ENCODE data around the gene PRODH2.
"Not testable (repeated sequence)": the region's sequence is repeated elsewhere in the genome, so short reads cannot be mapped to it uniquely, and the experiment has no call there.

Gene PRODH2

DNA sequence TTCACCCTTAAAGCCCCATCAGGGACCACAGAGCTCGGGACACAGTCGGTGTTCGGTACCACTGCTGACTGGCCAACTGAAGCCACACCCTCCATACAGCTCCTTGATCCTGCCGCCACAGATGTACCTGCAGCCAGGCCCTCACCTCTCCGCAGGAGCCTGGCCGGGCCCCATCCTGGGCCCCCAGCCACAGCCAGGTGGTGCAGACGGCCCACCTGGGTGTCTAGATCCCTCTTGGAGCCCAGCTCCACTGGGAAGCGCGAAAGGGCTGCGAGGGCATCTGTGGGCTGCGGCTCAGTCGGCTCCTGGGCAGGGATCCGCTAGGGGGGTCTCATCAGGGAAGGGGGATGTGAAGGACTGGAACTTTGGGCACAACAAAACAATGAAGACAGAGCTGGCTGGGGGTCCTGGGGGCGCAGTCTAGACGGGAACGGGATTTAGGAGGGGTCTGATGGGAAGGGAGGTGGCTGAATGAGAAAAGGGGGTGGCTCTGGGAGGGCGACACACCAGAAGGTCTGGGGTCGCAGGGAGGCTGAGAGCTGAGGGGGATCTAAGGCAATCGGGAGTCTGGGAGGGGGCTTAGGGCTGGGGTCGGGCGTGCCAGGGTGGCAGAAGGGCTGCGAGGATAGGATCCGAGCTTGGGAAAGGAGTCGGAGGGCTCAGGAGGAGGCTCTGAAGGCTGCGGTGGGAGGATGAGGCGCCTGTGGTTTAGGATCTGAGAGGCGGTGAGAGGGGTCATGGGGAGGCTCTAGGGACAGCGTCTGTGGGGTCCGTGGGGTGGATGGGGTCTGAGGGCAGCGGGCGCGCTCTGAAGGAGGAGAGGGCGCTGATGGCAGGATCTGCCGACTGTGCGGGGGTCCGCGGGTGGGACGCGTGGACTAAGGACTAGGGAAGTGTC is 15.8 kb downstream of the PRODH2 start:
- no peak for DNase-seq

GRCh38 chr19:35795564-35795963 is 17.1 kb downstream of the PRODH2 start:
- DNase-seq = not testable (repeated sequence)

DNA sequence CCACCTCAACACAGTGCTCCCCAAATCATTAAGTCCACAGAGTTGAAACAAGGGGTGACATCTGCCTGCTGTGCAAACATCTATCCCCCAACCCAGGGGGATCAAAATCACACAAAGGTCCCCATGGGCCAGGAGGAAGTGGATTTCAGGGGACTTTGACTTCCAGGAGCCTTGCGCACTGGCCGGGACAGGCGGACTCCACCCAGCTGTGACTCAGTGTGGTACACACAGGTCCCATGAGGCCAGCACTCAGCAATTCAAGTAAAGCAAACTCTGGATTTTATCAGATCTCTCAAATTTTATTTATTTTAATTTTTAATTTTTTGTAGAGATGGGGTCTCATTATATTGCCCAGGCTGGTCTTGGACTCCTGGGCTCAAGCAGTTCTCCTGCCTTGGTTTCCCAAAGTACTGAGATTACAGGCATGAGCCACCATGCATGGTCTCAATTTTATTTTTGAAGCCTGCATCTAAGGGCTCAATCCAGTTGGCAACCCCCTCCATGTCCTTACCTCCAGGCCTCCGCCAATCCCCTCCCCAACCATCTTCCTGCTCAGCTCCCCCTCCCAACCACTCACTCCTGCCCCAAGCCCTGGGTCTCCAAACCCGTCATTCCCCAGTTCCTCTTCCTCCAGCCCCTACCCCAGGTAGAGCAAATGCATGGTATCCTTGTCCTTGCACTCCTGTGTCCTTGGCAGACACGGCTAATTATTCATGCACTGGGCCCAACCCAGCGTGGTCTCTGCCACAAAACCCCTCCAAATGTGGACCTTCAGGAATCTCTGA is 19.1 kb downstream of the PRODH2 start:
- no peak for DNase-seq

GRCh38 chr19:35792888-35793287 is 19.8 kb downstream of the PRODH2 start:
- DNase-seq = no peak

GRCh38 chr19:35792312-35792711 is 20.3 kb downstream of the PRODH2 start:
- DNase-seq = no peak

- no peak for DNase-seq
Observed at GRCh38 chr19:35791814-35792279, 20.8 kb downstream of the PRODH2 start.

DNA sequence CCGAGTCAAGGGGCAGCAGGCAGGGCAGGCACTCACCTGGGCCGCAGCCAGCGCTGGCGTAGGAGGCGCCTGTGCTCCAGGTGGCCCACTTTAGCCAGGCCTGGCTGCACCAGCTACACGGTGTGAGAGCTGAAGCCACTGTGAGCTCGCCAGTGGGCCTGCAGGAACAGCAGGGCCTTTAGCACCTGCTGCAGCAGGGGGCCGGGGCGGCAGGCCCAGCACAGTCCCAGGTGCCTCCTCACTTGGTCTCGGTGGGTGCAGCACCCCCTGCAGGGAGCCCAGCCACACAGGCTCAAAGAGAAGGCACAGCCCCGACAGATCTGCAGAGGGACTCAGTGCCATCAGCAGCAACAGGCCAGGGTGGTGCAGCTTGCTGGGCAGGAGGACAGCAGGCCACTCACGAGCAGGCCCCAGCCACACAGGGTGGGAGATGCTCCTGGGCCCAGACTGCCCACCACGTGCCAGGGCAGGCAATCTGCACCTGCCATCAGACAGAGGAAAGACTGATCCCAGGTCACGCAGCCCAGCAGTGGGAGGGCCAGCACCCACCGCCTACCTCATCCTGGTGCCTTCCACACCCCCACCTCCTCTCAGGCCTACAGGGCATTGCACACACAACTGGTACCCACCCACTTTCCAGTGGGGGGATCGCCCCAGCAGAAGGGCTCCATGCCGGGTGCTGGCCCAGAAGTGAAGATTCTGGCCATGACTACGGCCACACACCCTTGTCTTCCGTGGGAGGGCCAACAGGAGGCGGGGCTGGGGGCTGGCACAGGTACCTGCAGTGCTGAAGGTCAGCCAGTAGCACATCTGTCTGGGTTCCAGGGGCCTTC is 21.4 kb downstream of the PRODH2 start:
- peak; percentile 18 for DNase-seq

- DNase-seq = no peak
Observed at GRCh38 chr19:35789978-35790944, 22.4 kb downstream of the PRODH2 start.

DNA sequence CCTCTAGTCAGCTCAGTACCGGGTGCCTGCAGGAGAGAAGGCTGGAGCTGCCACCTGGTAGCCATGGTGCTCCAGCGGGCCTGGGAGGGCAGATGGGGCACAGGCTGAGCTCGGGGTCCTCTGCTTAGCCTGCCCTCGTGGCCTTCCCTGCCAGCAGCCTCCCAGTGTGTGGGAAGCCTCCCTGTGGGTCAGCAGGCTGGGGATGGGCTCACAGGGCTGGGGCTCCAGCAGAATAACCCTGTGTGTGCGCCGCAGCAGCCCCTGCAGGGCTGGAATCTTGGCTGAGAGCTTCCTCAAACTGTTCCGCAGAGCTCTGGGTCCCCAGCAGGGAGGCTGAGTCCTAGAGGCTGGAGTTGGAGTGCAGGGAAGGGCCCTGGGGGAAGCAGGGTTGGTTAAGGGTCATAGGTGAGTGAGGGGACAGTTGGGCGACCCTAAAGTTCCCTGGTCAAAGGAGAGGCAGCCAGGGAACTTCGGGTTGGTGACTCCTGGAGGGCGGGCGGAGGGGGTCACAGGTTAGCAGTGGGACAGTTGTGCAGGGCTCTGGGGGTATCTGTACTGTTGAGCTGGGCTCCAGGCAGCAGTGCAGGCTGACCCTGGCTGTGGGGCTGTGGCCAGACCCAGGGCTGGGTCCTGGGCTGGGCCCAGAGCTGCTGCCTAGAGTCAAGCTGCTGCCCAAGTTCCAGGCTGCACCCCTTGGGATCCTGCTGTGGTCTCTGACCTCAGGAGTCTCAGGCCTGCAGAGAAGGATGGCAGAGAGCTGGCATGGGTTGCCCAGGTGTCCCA is 23.3 kb downstream of the PRODH2 start:
- DNase-seq = no peak

DNA sequence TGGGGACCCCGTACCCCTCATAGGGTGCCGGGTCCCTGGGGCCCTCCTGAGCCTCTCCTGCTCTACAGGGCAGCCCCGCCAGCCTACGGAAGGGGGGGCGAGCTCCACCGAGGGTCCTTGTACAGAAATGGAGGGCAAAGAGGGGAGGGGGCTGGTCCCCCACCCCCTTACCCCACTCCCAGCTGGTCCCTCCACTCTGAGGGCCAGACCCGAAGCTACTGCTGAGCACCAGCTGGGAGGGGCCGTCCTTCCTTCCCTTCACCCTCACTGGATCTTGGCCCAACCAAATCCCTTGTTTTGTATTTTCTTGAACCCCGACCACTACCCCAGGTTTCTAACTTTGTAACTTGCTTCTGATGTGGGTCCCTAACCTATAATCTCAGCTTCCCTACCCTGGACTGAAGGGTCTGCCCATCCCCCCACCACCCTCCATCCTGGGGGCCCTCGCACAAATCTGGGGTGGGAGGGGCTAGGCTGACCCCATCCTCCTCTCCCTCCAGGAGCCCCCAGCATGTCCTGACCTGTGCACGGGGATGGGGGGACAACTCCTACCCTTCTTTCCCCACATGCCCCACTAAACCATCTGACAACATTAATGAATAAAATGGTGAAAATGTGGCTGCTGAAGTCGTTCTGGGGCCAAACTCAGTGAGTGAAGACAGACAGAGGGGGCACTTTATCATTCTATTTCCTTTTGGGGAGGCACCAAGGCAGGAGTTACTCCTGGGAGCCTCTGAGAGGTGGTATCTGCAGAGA is 24.3 kb downstream of the PRODH2 start:
- DNase-seq = no peak

DNA sequence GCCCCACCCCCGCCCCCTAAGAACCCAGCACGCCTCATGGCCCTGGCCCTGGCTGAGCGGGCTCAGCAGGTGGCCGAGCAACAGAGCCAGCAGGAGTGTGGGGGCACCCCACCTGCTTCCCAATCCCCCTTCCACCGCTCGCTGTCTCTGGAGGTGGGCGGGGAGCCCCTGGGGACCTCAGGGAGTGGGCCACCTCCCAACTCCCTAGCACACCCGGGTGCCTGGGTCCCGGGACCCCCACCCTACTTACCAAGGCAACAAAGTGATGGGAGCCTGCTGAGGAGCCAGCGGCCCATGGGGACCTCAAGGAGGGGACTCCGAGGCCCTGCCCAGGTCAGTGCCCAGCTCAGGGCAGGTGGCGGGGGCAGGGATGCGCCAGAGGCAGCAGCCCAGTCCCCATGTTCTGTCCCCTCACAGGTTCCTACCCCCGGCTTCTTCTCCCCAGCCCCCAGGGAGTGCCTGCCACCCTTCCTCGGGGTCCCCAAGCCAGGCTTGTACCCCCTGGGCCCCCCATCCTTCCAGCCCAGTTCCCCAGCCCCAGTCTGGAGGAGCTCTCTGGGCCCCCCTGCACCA is 25.3 kb downstream of the PRODH2 start:
- DNase-seq = no peak

DNA sequence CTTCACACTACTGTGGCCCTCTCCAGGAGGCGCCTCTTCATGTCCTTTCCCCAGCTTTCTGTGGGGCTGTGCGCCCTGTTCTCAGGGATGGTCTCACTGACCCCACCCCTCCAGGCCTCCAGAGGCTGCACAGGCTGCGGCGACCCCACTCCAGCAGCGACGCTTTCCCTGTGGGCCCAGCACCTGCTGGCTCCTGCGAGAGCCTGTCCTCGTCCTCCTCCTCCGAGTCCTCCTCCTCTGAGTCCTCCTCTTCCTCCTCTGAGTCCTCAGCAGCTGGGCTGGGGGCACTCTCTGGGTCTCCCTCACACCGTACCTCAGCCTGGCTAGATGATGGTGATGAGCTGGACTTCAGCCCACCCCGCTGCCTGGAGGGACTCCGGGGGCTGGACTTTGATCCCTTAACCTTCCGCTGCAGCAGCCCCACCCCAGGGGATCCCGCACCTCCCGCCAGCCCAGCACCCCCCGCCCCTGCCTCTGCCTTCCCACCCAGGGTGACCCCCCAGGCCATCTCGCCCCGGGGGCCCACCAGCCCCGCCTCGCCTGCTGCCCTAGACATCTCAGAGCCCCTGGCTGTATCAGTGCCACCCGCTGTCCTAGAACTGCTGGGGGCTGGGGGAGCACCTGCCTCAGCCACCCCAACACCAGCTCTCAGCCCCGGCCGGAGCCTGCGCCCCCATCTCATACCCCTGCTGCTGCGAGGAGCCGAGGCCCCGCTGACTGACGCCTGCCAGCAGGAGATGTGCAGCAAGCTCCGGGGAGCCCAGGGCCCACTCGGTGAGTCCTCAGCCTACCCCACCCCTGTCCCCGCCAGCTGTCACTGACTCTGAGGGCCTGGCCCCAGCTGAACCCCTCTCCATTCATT is 26.1 kb downstream of the PRODH2 start:
- no peak for DNase-seq

DNA sequence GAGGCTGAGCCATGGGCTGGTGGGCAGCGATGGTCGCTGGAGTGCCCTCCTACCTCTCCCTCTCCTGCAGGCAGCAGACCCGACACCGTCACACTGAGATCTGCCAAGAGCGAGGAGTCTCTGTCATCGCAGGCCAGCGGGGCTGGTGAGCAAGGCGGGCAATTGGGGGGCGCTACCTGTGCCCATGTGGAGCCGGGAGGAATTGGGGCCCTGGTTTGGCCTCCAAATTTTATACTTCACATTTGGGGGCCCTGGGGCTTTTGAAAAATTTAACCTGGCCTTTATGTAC is 27.4 kb downstream of the PRODH2 start:
- DNase-seq = no peak

DNA sequence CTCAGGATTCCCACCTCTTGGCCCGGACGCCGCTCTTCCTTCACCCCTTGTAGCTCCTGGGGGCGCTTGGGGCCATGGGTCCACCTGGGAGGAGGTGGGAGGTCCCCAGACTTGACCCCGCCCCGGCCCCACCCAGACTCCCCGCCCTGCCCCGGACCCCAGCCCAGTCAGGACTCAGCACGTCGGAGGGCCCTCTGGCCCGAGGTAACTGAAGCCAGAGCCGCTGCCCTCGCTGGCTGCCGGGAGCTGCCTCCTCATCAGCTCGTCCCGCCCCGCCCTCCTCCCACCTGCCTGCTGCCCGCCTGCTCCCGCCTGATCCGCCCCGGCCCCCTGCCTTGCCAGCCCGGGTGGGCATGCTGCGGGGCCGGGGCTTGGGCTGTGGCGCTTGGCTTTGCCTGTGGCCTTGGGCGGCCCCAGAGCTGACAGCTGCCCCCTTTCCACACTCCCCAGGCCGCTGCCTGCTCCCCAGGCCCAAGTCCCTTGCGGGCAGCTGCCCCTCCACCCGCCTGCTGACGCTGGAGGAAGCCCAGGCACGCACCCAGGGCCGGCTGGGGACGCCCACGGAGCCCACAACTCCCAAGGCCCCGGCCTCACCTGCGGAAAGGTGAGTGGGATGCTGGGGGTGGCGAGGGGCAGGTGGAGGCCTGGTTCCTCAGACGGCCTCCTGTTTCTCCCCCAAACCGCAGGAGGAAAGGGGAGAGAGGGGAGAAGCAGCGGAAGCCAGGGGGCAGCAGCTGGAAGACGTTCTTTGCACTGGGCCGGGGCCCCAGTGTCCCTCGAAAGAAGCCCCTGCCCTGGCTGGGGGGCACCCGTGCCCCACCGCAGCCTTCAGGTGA is 27.9 kb downstream of the PRODH2 start:
- DNase-seq = no peak

GRCh38 chr19:35783469-35784434 is 28.9 kb downstream of the PRODH2 start:
- DNase-seq = no peak

- DNase-seq = no peak
Observed at GRCh38 chr19:35782589-35782988, 30.1 kb downstream of the PRODH2 start.

GRCh38 chr19:35781650-35782049 is 31.0 kb downstream of the PRODH2 start:
- DNase-seq = no peak
